Measurements from ENCODE around the gene TLCD2. TPM values are rescaled to one million over a fixed set of nuclear protein-coding genes. Genes with fewer than 3 reads are reported as not detected.

The TLCD2 gene
- 0.35 TPM for total RNA-seq
- under 1 TPM in 2 of 4 donors, not detected in 2; 0.03 to 0.17 TPM for polyA plus RNA-seq

- Mint-ChIP-seq H3K4me1 (peaks cover 0 to 32% (median 5%) of the 10 kb centered on the region in 4 donors), H3K27ac (peak within 1 kb of the TSS in 2 of 3 donors; percentile 25 to 38), H3K4me3 (peak within 1 kb of the TSS; percentile 64 to 83 (median 72)), H3K36me3 (no peaks in the 10 kb centered on the region), H3K9me3 (peaks cover 0 to 2% (median 0%) of the 10 kb centered on the region in 7 donors), H3K27me3 (peaks cover 45% of the 10 kb centered on the region)
- no peaks in the 10 kb centered on the region for H3K9me3 ChIP-seq (ENCODE audit: control insufficient read depth in 2 of 2, low read length in 2 of 2)
- ATAC-seq (ENCODE audit: low read depth in 2 of 2) (peak; percentile 9 to 16), DNase-seq (no peak)
- no peak within 1 kb of the TSS for H3K27ac ChIP-seq (ENCODE audit: insufficient read depth, low read length, poor library complexity, severe bottlenecking)
- no peaks in the 10 kb centered on the region for H3K27me3 ChIP-seq (ENCODE audit: control insufficient read depth, insufficient read depth, low read length)
- no peak within 1 kb of the TSS for H3K4me3 ChIP-seq (ENCODE audit: low read depth, low read length)
- H3K36me3 ChIP-seq (ENCODE audit: control insufficient read depth, insufficient read depth, low read length) = no peaks in the 10 kb centered on the region
- peaks cover 27% of the 10 kb centered on the region for H3K4me1 ChIP-seq (ENCODE audit: control insufficient read depth, insufficient read depth, low read length, poor library complexity, severe bottlenecking)
Measured at GRCh38 chr17:1709971-1710806, at the start of gene TLCD2. TLCD2 (minus strand) TSS chr17:1710377; CDS start chr17:1710242, 135 bp downstream.

- no peak overlapping the region for H3K27ac ChIP-seq (ENCODE audit: insufficient read depth, low read length, poor library complexity, severe bottlenecking)
- H3K36me3 ChIP-seq (ENCODE audit: control insufficient read depth, insufficient read depth, low read length) = no peaks in the 10 kb centered on the region
- H3K27ac Mint-ChIP-seq = no peak overlapping the region
- no peaks in the 10 kb centered on the region for H3K27me3 ChIP-seq (ENCODE audit: control insufficient read depth, insufficient read depth, low read length)
- H3K9me3 Mint-ChIP-seq = peaks cover 0 to 2% (median 0%) of the 10 kb centered on the region in 7 donors
- peaks cover 6% of the 10 kb centered on the region for H3K27me3 Mint-ChIP-seq
- H3K4me1 Mint-ChIP-seq = peaks cover 5 to 36% (median 9%) of the 10 kb centered on the region in 4 donors
- ATAC-seq (ENCODE audit: low read depth in 2 of 2) = no peak
- DNase-seq = no peak
- no peak overlapping the region for H3K4me3 ChIP-seq (ENCODE audit: low read depth, low read length)
- peaks cover 4% of the 10 kb centered on the region for H3K36me3 Mint-ChIP-seq
- no peaks in the 10 kb centered on the region for H3K9me3 ChIP-seq (ENCODE audit: control insufficient read depth in 2 of 2, low read length in 2 of 2)
- peaks cover 33% of the 10 kb centered on the region for H3K4me1 ChIP-seq (ENCODE audit: control insufficient read depth, insufficient read depth, low read length, poor library complexity, severe bottlenecking)
- peak overlapping the region in 1 of 4 donors; percentile 25 for H3K4me3 Mint-ChIP-seq
Measured at GRCh38 chr17:1759529-1759928, 49.4 kb upstream of the TLCD2 start.

- Mint-ChIP-seq H3K36me3 (peaks cover 4% of the 10 kb centered on the region), H3K27ac (peak overlapping the region; percentile 57 to 83 (median 75)), H3K9me3 (peaks cover 0 to 2% (median 0%) of the 10 kb centered on the region in 7 donors), H3K4me3 (no peak overlapping the region), H3K4me1 (peaks cover 0 to 29% (median 3%) of the 10 kb centered on the region in 4 donors), H3K27me3 (peaks cover 6% of the 10 kb centered on the region)
- Histone ChIP-seq H3K27ac (ENCODE audit: insufficient read depth, low read length, poor library complexity, severe bottlenecking) (no peak overlapping the region), H3K36me3 (ENCODE audit: control insufficient read depth, insufficient read depth, low read length) (no peaks in the 10 kb centered on the region), H3K27me3 (ENCODE audit: control insufficient read depth, insufficient read depth, low read length) (no peaks in the 10 kb centered on the region), H3K4me1 (ENCODE audit: control insufficient read depth, insufficient read depth, low read length, poor library complexity, severe bottlenecking) (peaks cover 26% of the 10 kb centered on the region), H3K4me3 (ENCODE audit: low read depth, low read length) (no peak overlapping the region), H3K9me3 (ENCODE audit: control insufficient read depth in 2 of 2, low read length in 2 of 2) (no peaks in the 10 kb centered on the region)
- ATAC-seq (ENCODE audit: low read depth in 2 of 2) (no peak), DNase-seq (no peak)
Measured at GRCh38 chr17:1758807-1759206, 48.6 kb upstream of the TLCD2 start.

DNA sequence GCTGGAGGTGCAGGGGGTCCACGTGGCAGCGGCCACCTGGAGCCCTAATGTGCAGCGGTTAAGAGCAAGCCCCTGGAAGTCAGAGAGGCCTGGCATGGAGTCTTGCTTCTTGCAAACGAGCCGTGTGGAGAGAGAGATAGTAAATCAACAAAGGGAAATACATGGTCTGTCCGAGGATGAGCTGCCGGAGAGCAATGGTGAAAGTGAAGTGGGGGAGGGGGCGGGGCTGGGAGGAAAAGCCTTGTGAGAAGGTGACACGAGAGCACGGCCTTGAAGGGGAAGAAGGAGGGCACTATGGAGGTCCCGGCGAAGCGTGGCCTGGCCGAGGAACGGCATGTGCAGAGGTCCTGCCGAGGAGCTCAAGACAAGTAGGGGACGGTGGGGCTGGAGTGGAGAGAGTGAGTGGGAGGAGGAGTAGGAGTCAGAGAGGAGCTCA lies 45.7 kb upstream of the TLCD2 start:
- no peaks in the 10 kb centered on the region for H3K9me3 ChIP-seq (ENCODE audit: control insufficient read depth in 2 of 2, low read length in 2 of 2)
- DNase-seq = no peak
- H3K9me3 Mint-ChIP-seq = peaks cover 0 to 2% (median 0%) of the 10 kb centered on the region in 7 donors
- peaks cover 6% of the 10 kb centered on the region for H3K27me3 Mint-ChIP-seq
- no peak overlapping the region for H3K27ac ChIP-seq (ENCODE audit: insufficient read depth, low read length, poor library complexity, severe bottlenecking)
- H3K27me3 ChIP-seq (ENCODE audit: control insufficient read depth, insufficient read depth, low read length) = no peaks in the 10 kb centered on the region
- peaks cover 0 to 8% (median 0%) of the 10 kb centered on the region in 4 donors for H3K4me1 Mint-ChIP-seq
- H3K27ac Mint-ChIP-seq = peak overlapping the region in 2 of 3 donors; percentile 8 to 87
- no peaks in the 10 kb centered on the region for H3K4me1 ChIP-seq (ENCODE audit: control insufficient read depth, insufficient read depth, low read length, poor library complexity, severe bottlenecking)
- H3K36me3 ChIP-seq (ENCODE audit: control insufficient read depth, insufficient read depth, low read length) = no peaks in the 10 kb centered on the region
- no peak overlapping the region for H3K4me3 Mint-ChIP-seq
- H3K36me3 Mint-ChIP-seq = peaks cover 4% of the 10 kb centered on the region
- no peak for ATAC-seq (ENCODE audit: low read depth in 2 of 2)
- no peak overlapping the region for H3K4me3 ChIP-seq (ENCODE audit: low read depth, low read length)

DNA sequence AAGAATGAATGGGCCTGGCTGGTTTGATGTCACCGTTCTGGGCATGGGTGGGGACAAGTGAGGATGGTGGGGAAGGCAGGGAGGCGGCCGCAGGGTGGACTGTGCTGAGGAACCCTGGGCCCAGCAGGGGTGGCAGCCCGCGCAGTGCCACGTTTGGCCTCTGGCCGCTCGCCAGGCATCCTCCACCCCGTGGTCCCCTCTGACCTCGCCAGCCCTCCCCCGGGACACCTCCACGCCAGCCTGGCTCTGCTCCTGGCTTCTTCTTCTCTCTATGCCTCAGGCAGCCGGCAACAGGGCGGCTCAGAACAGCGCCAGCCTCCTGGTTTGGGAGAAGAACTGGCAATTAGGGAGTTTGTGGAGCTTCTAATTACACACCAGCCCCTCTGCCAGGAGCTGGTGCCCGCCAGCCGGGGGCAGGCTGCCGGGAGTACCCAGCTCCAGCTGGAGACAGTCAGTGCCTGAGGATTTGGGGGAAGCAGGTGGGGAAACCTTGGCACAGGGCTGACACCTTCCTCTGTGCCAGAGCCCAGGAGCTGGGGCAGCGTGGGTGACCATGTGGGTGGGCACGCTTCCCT lies 45.2 kb upstream of the TLCD2 start:
- peaks cover 4% of the 10 kb centered on the region for H3K36me3 Mint-ChIP-seq
- Histone ChIP-seq H3K4me3 (ENCODE audit: low read depth, low read length) (no peak overlapping the region), H3K4me1 (ENCODE audit: control insufficient read depth, insufficient read depth, low read length, poor library complexity, severe bottlenecking) (no peaks in the 10 kb centered on the region), H3K27me3 (ENCODE audit: control insufficient read depth, insufficient read depth, low read length) (no peaks in the 10 kb centered on the region), H3K9me3 (ENCODE audit: control insufficient read depth in 2 of 2, low read length in 2 of 2) (no peaks in the 10 kb centered on the region), H3K36me3 (ENCODE audit: control insufficient read depth, insufficient read depth, low read length) (no peaks in the 10 kb centered on the region), H3K27ac (ENCODE audit: insufficient read depth, low read length, poor library complexity, severe bottlenecking) (no peak overlapping the region)
- no peak overlapping the region for H3K27ac Mint-ChIP-seq
- no peak overlapping the region for H3K4me3 Mint-ChIP-seq
- ATAC-seq (ENCODE audit: low read depth in 2 of 2) (no peak), DNase-seq (no peak)
- peaks cover 0 to 5% (median 0%) of the 10 kb centered on the region in 4 donors for H3K4me1 Mint-ChIP-seq
- H3K27me3 Mint-ChIP-seq = peaks cover 6% of the 10 kb centered on the region
- H3K9me3 Mint-ChIP-seq = peaks cover 0 to 2% (median 0%) of the 10 kb centered on the region in 7 donors

DNA sequence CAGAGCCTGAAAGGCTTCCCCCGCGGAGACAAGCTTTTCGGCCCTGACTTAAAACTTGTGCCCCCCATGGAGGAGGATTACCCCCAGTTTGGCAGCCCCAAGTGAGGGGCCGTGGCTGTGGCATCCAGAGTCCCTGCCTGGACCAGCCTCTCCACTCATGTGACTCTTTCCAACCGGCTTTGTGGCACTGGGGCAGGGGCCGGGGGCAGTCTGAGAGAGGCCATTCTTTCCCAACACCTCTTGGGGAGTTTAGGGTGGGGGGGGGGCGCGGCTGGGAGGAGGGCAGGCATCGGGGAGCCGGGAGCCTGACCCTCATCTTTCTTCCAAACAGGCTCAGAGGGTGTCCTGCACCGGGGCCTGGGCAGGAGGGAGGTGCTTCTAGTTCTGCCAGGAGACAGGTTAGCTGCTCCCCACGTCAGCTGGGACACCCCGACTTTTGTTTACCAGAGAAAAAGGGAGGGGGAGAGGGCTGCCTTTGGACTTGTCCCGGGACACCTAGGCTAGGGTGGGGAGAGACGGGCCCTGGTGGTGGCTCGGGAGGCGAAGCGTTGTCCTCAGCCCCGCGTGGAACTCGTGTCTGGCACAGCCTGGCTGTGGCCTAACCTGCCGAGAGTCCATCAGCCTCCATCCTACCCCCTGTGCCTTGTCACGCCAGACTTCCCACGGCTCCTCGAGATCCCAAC lies 44.4 kb upstream of the TLCD2 start:
- H3K36me3 ChIP-seq (ENCODE audit: control insufficient read depth, insufficient read depth, low read length) = no peaks in the 10 kb centered on the region
- Mint-ChIP-seq H3K36me3 (peaks cover 4% of the 10 kb centered on the region), H3K27ac (no peak overlapping the region), H3K4me3 (no peak overlapping the region), H3K27me3 (peaks cover 6% of the 10 kb centered on the region), H3K9me3 (peaks cover 0 to 2% (median 0%) of the 10 kb centered on the region in 7 donors), H3K4me1 (peaks cover 0 to 5% (median 0%) of the 10 kb centered on the region in 4 donors)
- no peak overlapping the region for H3K4me3 ChIP-seq (ENCODE audit: low read depth, low read length)
- no peaks in the 10 kb centered on the region for H3K9me3 ChIP-seq (ENCODE audit: control insufficient read depth in 2 of 2, low read length in 2 of 2)
- ATAC-seq (ENCODE audit: low read depth in 2 of 2) (no peak), DNase-seq (no peak)
- H3K27ac ChIP-seq (ENCODE audit: insufficient read depth, low read length, poor library complexity, severe bottlenecking) = no peak overlapping the region
- no peaks in the 10 kb centered on the region for H3K27me3 ChIP-seq (ENCODE audit: control insufficient read depth, insufficient read depth, low read length)
- H3K4me1 ChIP-seq (ENCODE audit: control insufficient read depth, insufficient read depth, low read length, poor library complexity, severe bottlenecking) = no peaks in the 10 kb centered on the region

DNA sequence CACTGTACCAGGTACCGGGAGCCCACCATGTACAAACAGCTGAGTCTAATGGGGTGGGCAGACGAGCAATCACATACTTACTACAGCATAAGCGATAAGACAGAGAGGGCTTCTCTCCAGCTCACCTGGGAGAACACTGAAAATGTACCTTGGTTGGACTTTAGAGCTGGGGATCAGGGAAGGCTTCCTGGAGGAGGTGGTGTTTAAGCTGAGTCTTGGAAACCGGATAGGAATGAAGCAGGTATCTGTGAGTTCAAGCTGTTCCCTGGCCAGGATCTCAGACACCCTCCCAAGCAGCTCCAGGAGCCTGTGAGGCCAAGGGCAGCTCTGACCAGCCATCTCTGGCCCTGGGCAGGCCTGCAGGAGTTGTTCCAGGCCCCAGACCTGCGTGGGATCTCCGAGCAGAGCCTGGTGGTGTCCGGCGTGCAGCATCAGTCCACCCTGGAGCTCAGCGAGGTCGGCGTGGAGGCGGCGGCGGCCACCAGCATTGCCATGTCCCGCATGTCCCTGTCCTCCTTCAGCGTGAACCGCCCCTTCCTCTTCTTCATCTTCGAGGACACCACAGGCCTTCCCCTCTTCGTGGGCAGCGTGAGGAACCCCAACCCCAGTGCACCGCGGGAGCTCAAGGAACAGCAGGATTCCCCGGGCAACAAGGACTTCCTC lies 43.7 kb upstream of the TLCD2 start:
- Mint-ChIP-seq H3K27me3 (peaks cover 8% of the 10 kb centered on the region), H3K9me3 (peaks cover 0 to 2% (median 0%) of the 10 kb centered on the region in 7 donors), H3K4me3 (no peak overlapping the region), H3K4me1 (peaks cover 0 to 5% (median 0%) of the 10 kb centered on the region in 4 donors), H3K27ac (no peak overlapping the region), H3K36me3 (peaks cover 4% of the 10 kb centered on the region)
- no peak for ATAC-seq (ENCODE audit: low read depth in 2 of 2)
- Histone ChIP-seq H3K27me3 (ENCODE audit: control insufficient read depth, insufficient read depth, low read length) (no peaks in the 10 kb centered on the region), H3K4me1 (ENCODE audit: control insufficient read depth, insufficient read depth, low read length, poor library complexity, severe bottlenecking) (no peaks in the 10 kb centered on the region), H3K36me3 (ENCODE audit: control insufficient read depth, insufficient read depth, low read length) (no peaks in the 10 kb centered on the region), H3K9me3 (ENCODE audit: control insufficient read depth in 2 of 2, low read length in 2 of 2) (no peaks in the 10 kb centered on the region), H3K27ac (ENCODE audit: insufficient read depth, low read length, poor library complexity, severe bottlenecking) (no peak overlapping the region), H3K4me3 (ENCODE audit: low read depth, low read length) (no peak overlapping the region)
- DNase-seq = no peak

Measured in CD4-positive, CD25-positive, alpha-beta regulatory T cell (primary cell).